Right ventricle myocardium superior (tissue), 1 donor: ENCODE results near the gene TOR2A. TPM values are rescaled to one million over a fixed set of nuclear protein-coding genes. Genes with fewer than 3 reads are reported as not detected.

Experiments
- ATAC-seq: fragments of 200-7000 bp; cut with Tn5 transposase; one replicate; pipeline ENCODE4 v1.9.1; 2020; ENCODE audit warnings: mild to moderate bottlenecking; ENCODE audit not compliant: poor library complexity
- DNase-seq: peaks from one replicate; pipeline ENCODE4 v3.0.0-alpha.2; 2020
- intact Hi-C: fragments of 100-400 bp; cut with DNase I; formaldehyde crosslinking; loops from one replicate; pipeline ENCODE4 v1.11.2; 2022
- total RNA-seq: library from RNA; stranded (reverse); fragmentation: NEBNext Ultra II Directional; extraction: Animal tissue kit (Norgen Biotek cat#: 25700); gene quantifications from one replicate; pipeline ENCODE4 v1.2.1, GENCODE V29; 2021
- donor health status: DM: no; HTN: yes; CAD: no; lungs with severe emphysema.

The TOR2A gene
- total RNA-seq, 1 donor from 2014 or later = 3.3 TPM

DNA sequence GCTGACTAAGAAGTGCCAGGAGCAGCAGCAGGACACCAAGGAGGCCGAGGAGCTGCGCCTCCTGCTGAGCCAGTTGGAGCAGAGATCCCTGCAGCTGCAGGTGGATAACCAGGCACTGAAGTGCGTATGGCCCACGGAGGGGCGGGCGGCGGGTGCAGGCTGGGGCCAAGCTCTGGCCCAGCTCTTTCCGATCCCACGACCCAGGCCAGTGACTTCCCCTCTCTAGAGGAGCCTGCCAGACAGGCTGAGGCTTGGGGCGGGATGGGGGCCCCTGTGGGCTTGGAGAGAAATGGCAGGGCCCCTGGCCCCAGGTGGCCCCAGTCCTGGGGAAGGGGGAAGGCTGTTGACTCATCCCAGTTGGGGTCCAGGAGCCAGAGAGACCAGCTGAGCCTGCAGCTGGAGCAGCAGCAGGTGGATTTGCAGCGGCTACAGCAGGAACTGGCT, 23.2 kb downstream of the TOR2A start:
- ATAC-seq = no peak
- intact Hi-C loops = loop anchor here (10.0 kb wide), 1 partner anchor 217 kb away; no protein-coding TSS in a partner anchor
- no peak for DNase-seq

DNA sequence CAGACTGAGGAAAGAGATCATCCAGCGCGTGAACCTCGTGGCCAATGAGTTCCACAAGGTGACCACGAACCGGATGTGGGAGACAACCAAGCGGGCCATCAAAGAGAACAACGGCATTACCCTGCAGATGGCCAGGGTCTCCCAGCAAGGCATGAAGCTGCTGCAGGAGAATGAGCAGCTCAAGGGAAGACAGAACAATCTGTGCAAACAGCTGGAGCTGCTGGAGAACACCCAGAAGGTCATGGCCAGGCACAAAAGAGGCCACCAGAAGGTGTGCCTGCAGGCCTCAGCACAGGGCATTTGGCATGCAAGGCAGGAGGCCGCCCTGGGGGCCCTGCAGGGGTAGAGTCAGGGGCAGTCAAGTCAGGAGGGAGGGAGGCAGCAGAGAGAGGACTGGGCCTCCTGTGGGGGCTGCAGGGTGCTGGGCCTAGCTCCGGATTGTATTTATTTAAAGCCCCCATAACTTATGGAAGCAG, 23.8 kb downstream of the TOR2A start:
- no peak for ATAC-seq
- intact Hi-C loops = loop anchor here (10.0 kb wide), 1 partner anchor 216 kb away; no protein-coding TSS in a partner anchor
- no peak for DNase-seq

DNA sequence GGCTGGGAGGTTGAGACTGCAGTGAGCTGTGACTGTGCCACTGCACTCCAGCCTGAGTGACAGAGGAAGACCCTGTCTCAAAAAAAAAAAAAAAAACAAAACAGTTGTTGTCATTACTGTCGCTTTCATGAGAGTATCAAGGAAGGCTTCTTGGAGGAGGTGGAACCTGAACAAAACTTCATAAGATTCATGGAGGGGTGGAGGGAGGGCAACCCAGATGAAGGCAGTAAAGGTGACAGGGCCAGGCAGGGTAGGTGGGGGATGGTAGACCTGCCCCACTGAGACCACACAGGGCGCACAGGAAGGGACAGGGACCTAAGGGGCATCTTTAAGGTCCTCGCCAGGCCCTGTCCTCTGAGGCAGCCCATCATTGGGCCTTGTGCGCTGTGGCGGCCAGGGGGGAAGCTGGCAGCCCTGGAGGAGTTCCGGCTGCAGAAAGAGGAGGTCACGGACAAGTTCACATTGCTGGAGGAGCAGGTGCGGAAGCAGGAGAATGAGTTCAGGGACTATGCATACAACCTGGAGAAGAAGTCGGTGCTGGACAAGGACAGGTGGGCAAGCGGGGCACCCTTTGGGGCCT, 24.8 kb downstream of the TOR2A start:
- DNase-seq (no peak), ATAC-seq (no peak)
- intact Hi-C loops = loop anchor here (10.0 kb wide), 1 partner anchor 215 kb away; no protein-coding TSS in a partner anchor

- intact Hi-C loops = no loop called here
- ATAC-seq (no peak), DNase-seq (no peak)
These were observed 26.0 kb downstream of the TOR2A start for GRCh38 chr9:127708952-127709587.

- ATAC-seq (no peak), DNase-seq (no peak)
- intact Hi-C loops = no loop called here
These were observed 27.3 kb downstream of the TOR2A start for GRCh38 chr9:127707766-127708165.

DNA sequence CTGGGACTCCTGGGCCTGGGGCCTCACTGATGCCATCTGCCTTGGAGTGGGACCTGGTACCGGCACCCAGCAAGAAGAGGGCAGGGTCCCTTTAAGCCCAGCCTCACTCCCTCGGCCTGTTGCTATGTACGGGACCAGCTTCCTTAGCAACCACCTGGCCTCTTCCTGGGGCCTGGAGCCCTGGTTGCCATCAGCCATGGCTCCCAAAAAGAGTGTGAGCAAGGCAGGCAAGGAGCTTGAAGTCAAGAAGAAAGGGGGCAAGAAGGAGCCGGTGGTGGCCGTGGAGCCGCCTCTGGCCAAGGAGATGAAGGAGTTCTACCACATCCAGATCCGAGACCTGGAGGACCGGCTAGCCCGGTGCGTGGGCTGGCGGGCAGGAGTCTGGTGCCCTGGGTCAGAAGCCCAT, 28.3 kb downstream of the TOR2A start, which contains the start of gene CFAP157:
TSS of gene CFAP157 (plus strand) at position 153 of the 406 bp plus-strand sequence. CDS start at position 197, 44 bp downstream.
- intact Hi-C loops = no loop called here
- DNase-seq = no peak
- peak; percentile 39 for ATAC-seq

GRCh38 chr9:127705577-127706379, 29.3 kb downstream of the TOR2A start:
- intact Hi-C loops = no loop called here

DNA sequence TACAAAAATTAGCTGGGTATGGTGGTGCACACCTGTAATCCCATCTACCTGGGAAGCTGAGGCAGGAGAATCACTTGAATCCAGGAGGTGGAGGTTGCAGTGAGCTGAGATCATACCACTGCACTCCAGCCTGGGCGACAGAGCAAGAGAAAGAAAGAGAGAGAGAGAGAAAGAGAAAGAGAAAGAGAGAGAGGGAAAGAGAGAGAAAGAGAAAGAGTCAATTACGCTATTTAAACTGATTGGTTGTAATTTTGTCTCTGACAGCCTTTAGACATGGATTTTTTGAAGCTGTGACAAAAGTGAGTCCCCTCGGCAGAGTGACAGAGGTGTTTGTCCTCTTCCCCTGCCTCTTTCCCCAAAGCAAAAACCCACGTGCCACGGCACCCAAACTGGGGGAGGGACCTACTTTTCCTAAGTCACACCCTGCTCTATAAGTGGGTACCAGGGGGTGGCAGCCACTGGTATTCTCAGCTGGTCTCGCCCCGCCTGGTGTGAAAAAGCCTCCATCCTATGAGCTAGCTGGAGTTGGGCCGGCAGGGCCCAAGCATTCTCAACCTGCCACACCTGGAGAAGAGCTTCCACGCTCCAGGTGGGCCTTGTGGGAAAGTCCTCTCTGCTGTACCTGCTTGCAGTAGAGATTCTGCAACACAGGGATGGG, 31.7 kb downstream of the TOR2A start:
- no peak for ATAC-seq
- intact Hi-C loops = no loop called here

More at GRCh38 chr9:127705577-127706379, 29.3 kb downstream of the TOR2A start:
- DNase-seq = no peak
- ATAC-seq = no peak

GRCh38 chr9:127700594-127701255, 34.4 kb downstream of the TOR2A start:
- intact Hi-C loops = no loop called here
- DNase-seq = no peak
- ATAC-seq = no peak

More for the DNA sequence above, 31.7 kb downstream of the TOR2A start:
- no peak for DNase-seq

GRCh38 chr9:127700140-127700539, 35.0 kb downstream of the TOR2A start:
- intact Hi-C loops = no loop called here
- no peak for ATAC-seq
- no peak for DNase-seq

GRCh38 chr9:127698985-127699670, 36.0 kb downstream of the TOR2A start:
- intact Hi-C loops = no loop called here
- DNase-seq = peak; percentile 97
- ATAC-seq = peak; percentile 99

- intact Hi-C loops = no loop called here
- ATAC-seq = no peak
These were observed 36.7 kb downstream of the TOR2A start for GRCh38 chr9:127698386-127698785.

DNA sequence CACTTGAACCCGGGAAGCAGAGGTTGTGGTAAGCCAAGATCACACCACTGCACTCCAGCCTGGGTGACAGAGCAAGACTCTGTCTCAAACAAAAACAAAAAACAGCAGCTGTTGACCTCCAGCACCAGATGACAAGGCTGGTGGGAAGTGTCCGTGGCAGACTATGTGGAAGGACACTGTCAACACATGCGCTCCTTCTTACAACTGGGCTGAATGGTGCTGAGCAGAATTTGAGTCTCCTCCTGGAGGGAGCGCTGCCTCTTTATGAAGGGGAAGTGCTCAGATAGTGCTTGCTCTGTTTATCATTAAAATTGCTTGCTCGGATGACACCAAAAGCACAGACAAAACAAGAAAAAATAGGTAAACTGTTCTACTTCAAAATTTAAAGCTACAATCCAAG, 37.5 kb downstream of the TOR2A start:
- intact Hi-C loops = no loop called here
- ATAC-seq (no peak), DNase-seq (no peak)

More at GRCh38 chr9:127698386-127698785, 36.7 kb downstream of the TOR2A start:
- no peak for DNase-seq

GRCh38 chr9:127694890-127695720, 40.0 kb downstream of the TOR2A start:
- intact Hi-C loops = no loop called here
- ATAC-seq = no peak
- no peak for DNase-seq

DNA sequence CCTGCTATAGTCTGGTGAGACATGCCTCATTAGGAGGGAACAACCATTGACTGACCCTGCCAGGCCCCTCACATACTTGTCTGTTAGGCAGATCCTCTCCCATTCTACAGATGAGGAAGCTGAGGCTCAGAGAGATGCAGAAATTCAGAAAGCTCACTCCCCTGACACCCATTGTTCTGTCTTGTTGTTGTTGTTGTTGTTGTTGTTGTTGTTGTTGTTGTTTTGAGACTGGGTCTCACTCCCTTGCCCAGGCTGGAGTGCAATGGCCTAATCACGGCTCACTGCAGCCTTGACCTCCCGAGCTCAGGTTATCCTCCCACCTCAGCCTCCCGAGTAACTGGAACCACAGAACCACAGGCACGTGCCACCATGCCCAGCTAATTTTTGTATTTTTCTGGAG, 41.4 kb downstream of the TOR2A start:
- ATAC-seq (no peak), DNase-seq (no peak)
- intact Hi-C loops = no loop called here

DNA sequence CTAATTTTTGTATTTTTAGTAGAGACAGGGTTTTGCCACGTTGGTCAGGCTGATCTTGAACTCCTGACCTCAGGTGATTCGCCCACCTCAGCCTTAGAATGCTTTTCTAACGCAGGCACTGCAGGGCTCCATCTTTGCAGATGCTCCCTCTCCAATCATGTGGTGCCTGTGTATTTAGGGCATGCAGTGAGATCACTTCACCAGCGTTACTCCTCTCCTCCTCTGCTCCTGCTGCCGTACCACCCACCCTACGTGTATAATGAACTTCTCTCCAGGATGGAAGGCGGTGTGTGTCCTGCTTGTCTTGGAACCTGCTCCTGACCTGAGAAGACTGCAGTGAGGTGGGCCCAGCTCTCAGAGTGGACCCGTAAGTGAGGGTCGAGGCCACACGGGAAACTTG, 42.0 kb downstream of the TOR2A start:
- no peak for DNase-seq
- ATAC-seq = no peak
- intact Hi-C loops = no loop called here

DNA sequence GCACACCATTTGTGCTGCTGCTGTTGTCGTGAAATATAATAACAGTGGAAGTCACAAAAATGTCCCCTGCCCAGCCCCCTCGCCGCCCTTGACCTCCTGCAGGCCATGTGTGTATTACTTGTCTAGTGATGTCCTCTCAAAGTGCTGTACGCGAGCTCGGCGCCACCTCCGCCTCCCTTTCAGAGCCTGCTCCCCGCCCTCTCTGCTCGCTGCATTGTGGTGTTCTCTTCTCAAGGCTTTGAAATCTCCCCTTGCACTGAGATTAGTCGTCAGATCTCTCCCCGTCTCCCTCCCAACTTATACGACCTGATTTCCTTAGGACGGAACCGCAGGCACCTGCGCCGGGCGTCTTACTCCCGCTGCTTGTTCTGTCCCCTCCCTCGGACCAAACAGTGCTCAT, 43.0 kb downstream of the TOR2A start:
- ATAC-seq = no peak
- no peak for DNase-seq
- intact Hi-C loops = no loop called here
